Muscle layer of colon (tissue), 2 donors: ENCODE data around the gene NQO1.

Experiments used
- H3K27ac ChIP-seq: one replicate; pipeline ENCODE4 v1.7.0; 2013; ENCODE audit warnings: low read depth, mild to moderate bottlenecking, low read length, moderate library complexity
- H3K27me3 ChIP-seq, 2 donors: one replicate each; pipeline ENCODE4 v1.7.0; 2013; ENCODE audit warnings: low read length in 2 of 2, mild to moderate bottlenecking in 2 of 2; ENCODE audit not compliant: insufficient read depth in 2 of 2, control insufficient read depth in 1 of 2
- H3K36me3 ChIP-seq: one replicate; pipeline ENCODE4 v1.7.0; 2013; ENCODE audit warnings: mild to moderate bottlenecking, low read length; ENCODE audit not compliant: insufficient read depth
- H3K4me1 ChIP-seq: one replicate; pipeline ENCODE4 v1.7.0; 2013; ENCODE audit warnings: mild to moderate bottlenecking, low read length; ENCODE audit not compliant: insufficient read depth
- H3K4me3 ChIP-seq, 2 donors: one replicate each; pipeline ENCODE4 v1.7.0; 2013; ENCODE audit warnings: low read length in 2 of 2, low read depth in 1 of 2, mild to moderate bottlenecking in 1 of 2, moderate library complexity in 1 of 2
- H3K9ac ChIP-seq: one replicate; pipeline ENCODE4 v1.7.0; 2013; ENCODE audit warnings: low read length
- H3K9me3 ChIP-seq: one replicate; pipeline ENCODE4 v1.7.0; 2013; ENCODE audit warnings: mild to moderate bottlenecking, low read length
- donor health status: abdominal sarcoma.
- donor health status: Adenocarcinoma of cecum.

Gene NQO1

DNA sequence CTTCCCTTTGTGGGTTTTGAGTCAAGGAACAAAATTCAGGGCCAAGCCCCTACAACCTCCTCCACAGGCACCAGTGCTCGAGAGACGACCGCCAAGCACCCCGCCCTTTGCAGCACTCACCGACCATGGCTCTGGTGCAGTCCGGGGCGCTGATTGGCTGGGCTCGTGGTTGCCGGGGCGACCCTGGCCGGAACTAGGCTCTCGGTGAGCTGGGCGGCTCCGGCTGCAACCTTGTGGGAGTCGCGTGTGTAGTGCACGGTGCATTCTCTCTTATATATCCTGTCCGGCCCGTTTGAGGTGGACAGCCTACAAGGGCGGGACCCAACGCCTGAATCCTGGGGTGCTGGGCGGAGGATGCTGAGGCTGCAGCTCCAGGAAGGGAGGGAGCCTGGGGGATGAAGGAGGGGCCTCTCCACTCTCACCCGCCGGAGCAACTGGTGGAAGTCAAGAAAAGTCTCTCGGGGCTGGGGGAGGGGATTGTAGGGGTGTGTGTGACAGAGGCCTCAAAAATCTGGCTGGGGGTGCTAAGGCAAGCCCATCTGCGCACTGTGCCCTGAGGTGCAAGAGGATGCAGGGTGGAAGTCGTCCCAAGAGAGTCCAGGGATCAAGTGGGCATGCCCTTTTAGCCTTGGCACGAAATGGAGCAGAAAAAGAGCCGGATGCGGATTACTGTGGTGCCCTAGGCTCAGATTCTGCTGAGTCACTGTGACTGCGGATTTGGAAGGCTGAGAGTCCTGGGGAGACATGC lies at the start of gene NQO1:
NQO1 (minus strand) TSS at position 248 of the 748 bp plus-strand sequence; CDS start at position 127, 121 bp downstream.
- Histone ChIP-seq H3K27ac (peak within 1 kb of the TSS; percentile 48), H3K36me3 (no peaks in the 10 kb centered on the region), H3K4me1 (peaks cover 14% of the 10 kb centered on the region), H3K4me3 (peak within 1 kb of the TSS; percentile 45 to 70), H3K27me3 (no peaks in the 10 kb centered on the region), H3K9me3 (no peaks in the 10 kb centered on the region), H3K9ac (peak within 1 kb of the TSS; percentile 44)

GRCh38 chr16:69775563-69775962 lies 49.2 kb upstream of the NQO1 start:
- Histone ChIP-seq H3K27me3 (no peaks in the 10 kb centered on the region), H3K4me3 (no peak overlapping the region), H3K36me3 (no peaks in the 10 kb centered on the region), H3K9me3 (peaks cover 8% of the 10 kb centered on the region), H3K9ac (no peak overlapping the region), H3K27ac (no peak overlapping the region), H3K4me1 (peaks cover 6% of the 10 kb centered on the region)

DNA sequence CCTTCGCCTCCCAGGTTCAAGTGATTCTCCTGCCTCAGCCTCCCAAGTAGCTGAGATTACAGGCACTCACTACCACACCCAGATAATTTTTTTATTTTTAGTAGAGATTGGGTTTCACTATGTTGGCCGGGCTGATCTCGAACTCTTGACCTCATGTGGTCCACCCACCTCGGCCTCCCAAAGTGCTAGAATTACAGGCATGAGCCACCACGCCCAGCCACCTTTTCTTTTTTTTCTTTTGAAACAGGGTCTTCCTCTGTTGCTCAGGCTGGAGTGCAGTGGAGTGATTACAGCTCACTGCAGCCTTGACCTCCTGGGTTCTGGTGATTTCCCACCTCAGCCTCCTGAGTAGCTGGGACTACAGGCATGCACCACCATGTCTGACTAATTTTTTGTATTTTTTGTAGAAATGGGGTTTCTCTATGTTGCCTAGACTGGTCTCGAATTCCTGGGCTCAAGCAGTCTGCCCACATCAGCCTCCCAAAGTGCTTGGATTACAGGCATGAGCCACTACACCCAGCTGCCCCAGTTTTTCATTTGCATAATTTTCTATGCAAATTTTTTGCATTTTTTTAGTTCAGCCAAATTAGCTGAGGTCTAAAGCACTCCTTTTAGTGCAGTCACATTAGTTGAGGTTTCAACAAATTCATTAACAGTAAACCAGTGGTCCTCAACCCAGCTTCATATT lies 47.0 kb upstream of the NQO1 start:
- H3K4me3 ChIP-seq, result no peak overlapping the region
- H3K9ac ChIP-seq, result no peak overlapping the region
- no peak overlapping the region for H3K27ac ChIP-seq
- no peaks in the 10 kb centered on the region for H3K27me3 ChIP-seq
- H3K4me1 ChIP-seq, result peaks cover 6% of the 10 kb centered on the region
- H3K36me3 ChIP-seq, result no peaks in the 10 kb centered on the region
- peaks cover 8% of the 10 kb centered on the region for H3K9me3 ChIP-seq

DNA sequence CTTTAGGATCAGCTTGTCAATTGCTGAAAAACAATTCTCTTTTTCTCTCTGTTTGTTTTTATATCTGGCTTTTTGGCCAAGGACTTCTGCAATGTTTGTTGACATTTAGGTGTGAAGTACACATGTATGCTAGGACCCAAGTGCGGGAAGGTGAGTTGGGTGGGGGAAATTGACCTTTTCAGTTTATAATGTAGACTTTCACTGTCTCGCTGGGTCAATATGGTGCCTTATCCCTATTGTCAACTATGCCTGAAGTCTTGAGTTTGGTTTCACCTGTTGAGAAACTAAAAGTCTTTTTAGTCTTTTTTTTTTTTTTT lies 45.2 kb upstream of the NQO1 start:
- Histone ChIP-seq H3K27ac (no peak overlapping the region), H3K4me3 (no peak overlapping the region), H3K36me3 (no peaks in the 10 kb centered on the region), H3K9me3 (peaks cover 8% of the 10 kb centered on the region), H3K4me1 (peaks cover 6% of the 10 kb centered on the region), H3K9ac (no peak overlapping the region), H3K27me3 (no peaks in the 10 kb centered on the region)

DNA sequence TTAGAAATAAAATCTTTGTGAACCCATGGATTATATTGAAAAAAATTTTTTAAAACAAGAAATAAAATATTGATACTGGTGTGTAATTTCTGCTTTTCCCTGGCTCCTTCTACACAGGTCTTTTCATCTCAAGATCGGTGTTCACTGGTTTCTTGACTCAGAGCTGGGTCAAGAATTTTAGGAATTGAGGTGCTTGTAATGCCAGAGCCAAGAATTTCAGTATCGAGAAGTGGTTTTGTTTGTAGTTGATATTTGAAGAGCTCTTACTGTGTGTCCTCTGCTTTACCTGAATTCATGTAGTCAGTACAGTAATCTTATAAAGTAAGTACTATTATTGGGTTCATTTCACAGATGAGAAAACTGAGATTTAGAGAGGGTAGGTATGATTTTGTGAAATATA lies 43.0 kb upstream of the NQO1 start:
- H3K9me3 ChIP-seq, result no peaks in the 10 kb centered on the region
- no peaks in the 10 kb centered on the region for H3K27me3 ChIP-seq
- H3K36me3 ChIP-seq, result no peaks in the 10 kb centered on the region
- H3K4me1 ChIP-seq, result peaks cover 6% of the 10 kb centered on the region
- no peak overlapping the region for H3K27ac ChIP-seq
- no peak overlapping the region for H3K9ac ChIP-seq
- H3K4me3 ChIP-seq, result no peak overlapping the region

- Histone ChIP-seq H3K27ac (no peak overlapping the region), H3K27me3 (no peaks in the 10 kb centered on the region), H3K9ac (no peak overlapping the region), H3K4me1 (peaks cover 6% of the 10 kb centered on the region), H3K4me3 (no peak overlapping the region), H3K36me3 (no peaks in the 10 kb centered on the region), H3K9me3 (no peaks in the 10 kb centered on the region)
Observed at GRCh38 chr16:69768666-69769065, 42.3 kb upstream of the NQO1 start.

DNA sequence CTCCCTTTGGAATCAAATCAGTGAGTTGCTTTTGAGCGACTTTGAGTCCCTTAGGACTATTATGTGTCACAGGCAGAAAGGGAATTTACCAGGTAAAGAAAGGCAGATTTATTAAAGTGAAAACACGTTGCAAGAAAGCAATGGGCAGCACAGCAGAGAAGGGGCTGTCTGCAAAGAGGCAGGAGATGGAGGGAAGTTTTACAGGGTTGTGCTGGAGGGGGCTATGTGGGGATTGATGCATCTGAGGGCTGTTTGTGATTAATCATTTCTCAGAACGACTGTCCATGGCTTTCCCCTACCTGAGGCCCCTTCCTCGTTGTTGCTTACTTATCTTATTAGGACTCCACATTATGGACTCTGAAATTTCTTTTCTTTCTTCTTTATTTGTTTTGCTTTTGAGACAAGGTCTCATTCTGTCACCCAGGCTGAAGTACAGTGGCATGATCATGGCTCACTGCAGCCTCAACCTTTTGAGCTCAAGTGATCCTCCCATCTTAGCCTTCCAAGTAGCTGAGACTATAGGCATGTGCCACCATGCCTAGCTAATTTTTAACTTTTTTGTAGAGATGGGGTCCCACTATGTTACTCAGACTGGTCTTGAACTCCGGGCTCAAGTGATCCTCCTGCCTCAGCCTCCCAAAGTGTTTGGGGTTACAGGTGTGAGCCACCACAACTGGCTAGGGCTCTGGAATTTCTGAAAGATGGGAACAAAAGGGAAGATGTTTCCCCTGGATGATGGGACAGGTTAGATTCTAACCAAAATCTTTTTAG lies 41.3 kb upstream of the NQO1 start:
- H3K27me3 ChIP-seq, result no peaks in the 10 kb centered on the region
- no peaks in the 10 kb centered on the region for H3K9me3 ChIP-seq
- no peak overlapping the region for H3K9ac ChIP-seq
- H3K36me3 ChIP-seq, result no peaks in the 10 kb centered on the region
- no peak overlapping the region for H3K27ac ChIP-seq
- peaks cover 8% of the 10 kb centered on the region for H3K4me1 ChIP-seq
- no peak overlapping the region for H3K4me3 ChIP-seq

- Histone ChIP-seq H3K9ac (peak overlapping the region; percentile 90), H3K27ac (no peak overlapping the region), H3K4me3 (peak overlapping the region in 1 of 2 donors; percentile 97), H3K27me3 (no peaks in the 10 kb centered on the region), H3K36me3 (no peaks in the 10 kb centered on the region), H3K9me3 (no peaks in the 10 kb centered on the region), H3K4me1 (peaks cover 11% of the 10 kb centered on the region)
Observed at GRCh38 chr16:69763599-69763942, 37.2 kb upstream of the NQO1 start.

GRCh38 chr16:69762814-69763598 lies 36.6 kb upstream of the NQO1 start:
- Histone ChIP-seq H3K9ac (peak overlapping the region; percentile 90), H3K4me3 (peak overlapping the region; percentile 84 to 97), H3K27ac (peak overlapping the region; percentile 88), H3K4me1 (peaks cover 11% of the 10 kb centered on the region), H3K27me3 (no peaks in the 10 kb centered on the region), H3K36me3 (no peaks in the 10 kb centered on the region), H3K9me3 (no peaks in the 10 kb centered on the region)

GRCh38 chr16:69761983-69762813 lies 35.8 kb upstream of the NQO1 start, which contains the start of gene WWP2:
WWP2 (plus strand) TSS chr16:69762332; CDS start chr16:69787011, 24,679 bp downstream.
- Histone ChIP-seq H3K9ac (peak within 1 kb of the TSS; percentile 90), H3K36me3 (no peaks in the 10 kb centered on the region), H3K4me1 (peaks cover 11% of the 10 kb centered on the region), H3K27ac (peak within 1 kb of the TSS; percentile 88), H3K27me3 (no peaks in the 10 kb centered on the region), H3K4me3 (peak within 1 kb of the TSS; percentile 84 to 97), H3K9me3 (no peaks in the 10 kb centered on the region)
